Left lobe of liver (tissue), 2 donors: ENCODE data around the gene LAMP2. TPM values are rescaled to one million over a fixed set of nuclear protein-coding genes. Genes with fewer than 3 reads are reported as not detected.
"Not testable (repeated sequence)": the region's sequence is repeated elsewhere in the genome, so short reads cannot be mapped to it uniquely, and the experiment has no call there.

Source experiments
- ATAC-seq: fragments of 200-7000 bp; cut with Tn5 transposase; one replicate; pipeline ENCODE4 v1.9.1; 2020; ENCODE audit warnings: mild to moderate bottlenecking, moderate library complexity
- DNase-seq: peaks from one replicate; pipeline ENCODE4 v3.0.0-alpha.2; 2020; ENCODE audit warnings: low spot score
- total RNA-seq: library from RNA; stranded (reverse); gene quantifications from one replicate; pipeline ENCODE4 v1.2.1, GENCODE V29; 2021
- donor health status: DM: no; HTN: no; CAD: no; lungs with moderate emphysema.
- donor health status: DM: no; HTN: yes; CAD: no.

The LAMP2 gene
- 78.7 TPM for total RNA-seq

DNA sequence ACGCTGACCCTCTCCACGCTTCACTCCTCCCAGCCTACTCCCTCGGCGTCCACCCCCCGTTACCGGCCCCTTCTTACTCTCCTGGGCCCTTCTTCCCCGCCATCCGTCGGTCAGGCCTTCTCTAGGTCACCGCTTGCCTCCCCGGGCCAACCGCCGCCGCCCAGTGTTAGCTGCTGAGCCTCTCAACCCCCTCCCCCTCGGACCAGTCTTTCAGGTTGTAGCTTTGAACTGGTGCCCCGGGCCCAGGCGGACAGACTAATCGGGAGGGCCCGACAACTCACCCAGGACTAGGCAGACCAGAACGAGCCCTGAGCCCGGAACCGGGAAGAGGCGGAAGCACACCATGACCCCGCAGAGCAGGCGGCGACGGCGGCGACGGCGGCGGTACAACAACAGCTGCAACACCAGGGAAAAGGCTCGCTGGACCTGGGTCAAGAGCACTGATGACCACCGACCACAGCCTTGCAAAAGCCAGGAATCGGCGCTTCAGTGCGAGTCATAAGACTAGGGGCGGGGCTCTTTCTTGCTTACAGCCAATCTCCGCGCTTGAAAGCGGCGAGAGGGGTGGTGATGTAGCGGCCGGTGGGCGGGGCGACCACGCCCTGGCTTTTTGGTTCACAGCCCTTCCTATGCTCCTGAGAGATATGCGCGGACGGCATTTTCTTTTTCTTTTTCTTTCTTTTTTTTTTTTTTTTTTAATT, at the start of gene LAMP2:
TSS of gene LAMP2 (minus strand) at position 472 of the 701 bp plus-strand sequence. CDS start at position 345, 127 bp downstream.
- ATAC-seq (peak; percentile 94), DNase-seq (peak; percentile 88)

DNA sequence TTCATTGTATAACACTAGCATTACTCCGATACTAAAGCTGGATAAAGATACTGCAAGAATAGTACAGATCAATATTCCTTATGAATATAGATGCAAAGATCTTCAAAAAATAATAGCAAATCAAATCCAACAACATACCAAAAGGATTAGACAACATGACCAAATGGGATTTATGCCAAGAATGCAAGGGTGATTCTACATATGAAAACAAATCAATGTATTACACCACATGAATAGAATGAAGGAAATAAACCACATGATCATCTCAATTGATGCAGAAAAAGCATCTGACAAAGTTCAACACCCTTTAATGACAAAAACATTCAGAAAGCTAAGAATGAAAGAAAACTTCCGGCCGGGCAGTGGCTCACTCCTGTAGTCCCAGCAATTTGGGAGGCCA, 48.8 kb upstream of the LAMP2 start:
- no peak for ATAC-seq
- DNase-seq: no peak

DNA sequence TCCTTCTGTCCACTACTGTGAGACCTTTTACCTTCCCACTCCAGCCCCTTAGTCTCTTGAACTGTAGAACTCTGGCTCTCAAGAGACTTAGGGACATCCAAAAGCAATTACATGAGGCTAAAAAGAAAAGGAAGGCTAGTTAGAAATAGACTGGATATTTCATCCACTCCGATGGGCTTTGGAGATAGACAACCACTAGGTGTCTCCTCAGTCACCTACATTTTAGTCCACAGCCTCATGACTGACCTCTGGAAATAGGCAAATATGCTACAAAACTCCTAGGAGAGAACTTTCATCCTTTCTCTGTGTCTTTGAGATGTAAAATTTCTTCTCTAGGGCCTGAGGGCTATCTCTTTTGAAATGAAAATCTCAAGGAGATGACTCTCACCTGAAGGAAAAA, 45.1 kb upstream of the LAMP2 start:
- DNase-seq (no peak), ATAC-seq (peak; percentile 91)

DNA sequence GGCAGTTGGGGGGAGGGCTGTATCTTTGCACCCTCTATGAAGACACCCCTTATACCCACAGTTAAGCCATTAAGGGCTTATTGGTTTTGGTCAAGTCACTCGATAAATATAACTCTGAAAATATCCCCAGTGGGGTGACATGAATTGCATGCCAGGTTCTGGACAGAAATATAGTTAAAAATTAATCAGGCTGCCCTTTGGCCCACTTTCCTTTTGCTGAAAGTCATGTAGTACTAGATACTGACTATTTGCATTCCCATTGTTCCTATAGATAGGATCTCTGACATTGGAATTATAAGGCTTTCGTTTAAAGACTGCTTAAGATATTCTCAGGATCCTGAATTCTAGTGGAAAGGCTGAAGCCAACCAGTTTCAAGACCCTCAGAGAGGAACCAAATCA, 43.5 kb upstream of the LAMP2 start:
- DNase-seq (no peak), ATAC-seq (peak; percentile 87)

DNA sequence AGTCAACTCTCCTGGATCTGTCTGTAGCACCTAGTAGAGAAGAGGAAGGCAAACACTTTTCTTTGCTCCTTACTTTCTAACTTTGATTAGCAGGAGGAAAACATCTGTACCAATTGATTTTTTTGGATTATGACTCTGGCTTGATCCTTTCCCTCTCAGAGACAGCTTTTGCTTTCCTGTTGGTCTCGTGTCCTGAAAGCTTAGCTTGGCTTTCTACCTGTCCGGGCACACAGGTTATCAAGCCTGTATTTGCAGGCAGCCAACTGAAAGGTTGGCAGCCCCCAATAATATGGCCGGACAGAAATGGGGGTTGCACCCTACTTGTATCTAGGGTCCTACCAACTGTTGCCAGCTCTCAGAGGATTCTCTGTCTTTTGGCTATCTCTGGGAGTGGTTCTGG, 43.1 kb upstream of the LAMP2 start:
- no peak for DNase-seq
- peak; percentile 55 for ATAC-seq

DNA sequence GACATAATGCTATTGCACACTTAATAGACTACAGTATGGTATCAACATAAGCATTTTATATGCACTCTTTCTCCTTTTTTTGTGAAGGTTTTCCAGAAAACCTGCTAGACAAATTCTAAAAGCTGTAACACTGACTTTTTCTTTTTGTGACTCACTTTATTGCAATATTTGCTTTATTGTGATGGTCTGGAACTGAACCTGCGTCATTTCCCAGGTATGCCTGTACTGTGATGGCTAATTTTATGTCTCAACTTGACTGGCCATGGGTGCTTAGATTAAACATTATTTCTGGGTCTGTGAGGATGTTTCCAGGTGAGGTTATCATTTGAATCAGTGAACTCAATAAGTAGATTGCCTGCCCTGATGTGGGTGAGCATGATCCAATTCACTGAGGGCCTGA, 35.5 kb upstream of the LAMP2 start:
- ATAC-seq: no peak

DNA sequence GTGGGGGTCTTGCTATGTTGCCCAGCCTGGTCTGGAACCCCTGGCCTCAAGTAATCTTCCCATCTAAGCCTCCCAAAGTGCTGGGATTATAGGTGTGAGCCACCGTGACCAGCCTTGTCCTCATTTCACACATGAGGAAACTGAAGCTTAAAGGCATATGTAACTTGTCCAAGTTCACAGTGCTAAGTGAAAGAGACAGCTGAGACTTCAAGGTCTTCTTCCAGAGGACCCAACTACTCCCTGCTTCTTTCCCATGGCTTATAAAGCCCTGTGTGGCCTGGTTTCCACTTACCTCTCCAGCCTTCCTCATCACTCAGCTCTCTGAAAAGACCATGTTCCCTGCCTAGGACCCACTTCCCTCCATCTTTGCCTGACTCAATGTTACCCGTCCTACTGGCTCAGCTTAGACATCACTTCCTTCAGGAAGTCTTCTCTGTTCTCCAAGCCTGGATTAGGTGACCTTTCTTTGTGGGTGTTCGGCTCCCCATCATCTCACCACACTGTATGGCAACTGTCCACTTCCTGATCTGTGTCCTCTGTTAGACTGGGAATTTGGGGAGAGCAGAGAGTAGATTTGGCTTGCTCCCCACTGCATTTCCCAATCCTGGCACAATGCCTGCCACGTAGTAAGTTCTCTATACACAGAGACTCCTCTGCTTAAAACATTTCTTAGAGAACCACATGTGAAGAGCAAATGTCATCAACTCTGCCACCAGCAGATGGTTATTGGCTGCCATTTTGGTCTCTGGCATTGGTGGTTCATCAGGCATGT, 30.4 kb upstream of the LAMP2 start:
- ATAC-seq (peak; percentile 20), DNase-seq (no peak)

More for the DNA sequence above, 35.5 kb upstream of the LAMP2 start:
- DNase-seq: no peak

DNA sequence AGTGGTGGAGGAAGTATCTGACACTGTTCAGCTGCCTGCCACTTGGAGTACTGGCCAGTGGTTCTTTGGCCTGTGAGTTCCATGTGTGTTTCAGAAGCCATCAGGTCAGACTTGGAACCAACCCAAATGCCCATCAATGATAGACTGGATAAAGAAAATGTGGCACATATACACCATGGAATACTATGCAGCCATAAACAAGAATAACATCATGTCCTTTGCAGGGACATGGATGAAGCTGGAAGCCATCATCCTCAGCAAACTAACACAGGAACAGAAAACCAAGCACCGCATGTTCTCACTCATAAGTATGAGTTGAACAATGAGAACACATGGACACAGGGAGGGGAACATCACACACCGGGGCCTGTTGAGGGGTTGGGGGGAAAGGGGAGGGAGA, 21.0 kb upstream of the LAMP2 start:
- not testable (repeated sequence) for ATAC-seq

DNA sequence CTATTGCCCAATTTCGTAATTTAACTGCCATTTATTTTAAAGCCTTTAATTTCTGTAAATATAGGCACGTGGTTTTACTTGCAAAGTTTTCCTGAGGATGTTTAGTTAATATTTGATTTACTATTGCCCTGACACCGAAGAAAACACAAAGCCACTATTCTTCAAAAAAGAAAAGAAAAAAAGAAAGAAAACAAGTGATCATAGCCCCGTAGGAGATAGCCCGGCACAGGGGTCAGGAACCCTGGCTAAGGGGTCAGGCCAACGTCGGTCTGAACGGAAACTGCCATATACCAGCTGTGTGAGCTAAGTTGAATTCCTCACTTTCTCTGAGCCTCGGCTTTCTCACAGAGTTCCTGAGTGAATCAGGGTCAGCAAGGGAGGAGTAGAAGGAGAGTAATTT, 17.7 kb upstream of the LAMP2 start:
- DNase-seq (no peak), ATAC-seq (no peak)

More for the DNA sequence above, 21.0 kb upstream of the LAMP2 start:
- not testable (repeated sequence) for DNase-seq

DNA sequence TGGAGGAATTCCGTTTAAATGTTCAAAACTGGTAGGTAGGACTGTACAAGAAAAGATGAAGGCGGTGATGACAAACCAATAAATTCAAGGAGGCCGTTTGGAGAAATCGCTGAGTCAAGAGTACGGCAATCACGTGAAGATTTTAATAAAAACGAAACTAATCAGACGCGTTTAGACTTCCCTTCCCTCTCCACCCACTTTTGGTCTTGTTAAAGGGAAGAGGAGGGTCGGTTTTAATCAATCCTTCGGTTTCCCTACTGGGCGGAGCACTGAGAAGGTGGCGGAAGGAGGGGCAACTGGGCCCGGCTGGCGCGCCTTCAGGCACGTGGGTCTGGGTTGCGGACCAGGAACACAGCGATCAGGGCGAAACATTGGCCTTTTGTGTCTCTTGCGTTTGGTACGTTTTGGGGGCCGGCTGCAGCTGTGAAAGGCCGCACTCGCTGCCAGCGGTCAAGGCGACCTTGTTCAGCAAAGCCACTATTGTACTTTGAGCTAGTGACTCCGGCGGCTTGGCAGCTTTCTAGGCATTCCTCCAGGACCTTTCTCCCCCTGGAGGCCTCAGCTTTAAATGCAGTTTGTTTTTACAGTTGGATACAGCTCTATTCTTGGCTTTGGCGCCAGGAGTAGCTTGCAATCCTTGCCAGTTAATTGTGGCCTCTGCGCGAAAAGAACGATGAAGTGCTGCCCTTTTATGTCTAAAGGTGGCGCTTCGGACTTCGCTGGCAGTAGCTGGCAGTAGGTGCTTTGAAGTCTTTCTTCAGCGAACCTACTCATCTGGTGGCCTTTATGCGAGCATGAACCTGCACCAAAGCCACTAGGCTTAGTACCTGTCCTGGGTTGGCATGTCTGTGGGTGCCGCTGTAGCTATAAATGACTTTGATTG, 16.8 kb upstream of the LAMP2 start:
- peak; percentile 85 for DNase-seq
- ATAC-seq: peak; percentile 93

DNA sequence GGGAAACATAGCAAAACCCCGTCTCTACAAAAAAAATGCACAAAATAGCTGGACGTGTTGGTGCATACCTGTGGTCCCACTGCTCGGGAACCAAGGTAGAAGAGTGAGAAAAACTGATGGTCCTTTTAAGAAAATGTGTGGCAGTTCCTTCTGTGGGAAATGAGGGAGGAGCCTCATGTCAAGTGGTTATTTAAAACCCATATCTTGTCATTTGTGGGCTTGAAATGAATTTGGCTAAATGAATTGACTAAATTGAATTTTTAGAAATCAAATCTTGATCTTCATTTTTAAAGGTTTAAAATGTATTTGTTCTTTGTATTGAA, 16.2 kb upstream of the LAMP2 start:
- ATAC-seq (no peak), DNase-seq (no peak)

DNA sequence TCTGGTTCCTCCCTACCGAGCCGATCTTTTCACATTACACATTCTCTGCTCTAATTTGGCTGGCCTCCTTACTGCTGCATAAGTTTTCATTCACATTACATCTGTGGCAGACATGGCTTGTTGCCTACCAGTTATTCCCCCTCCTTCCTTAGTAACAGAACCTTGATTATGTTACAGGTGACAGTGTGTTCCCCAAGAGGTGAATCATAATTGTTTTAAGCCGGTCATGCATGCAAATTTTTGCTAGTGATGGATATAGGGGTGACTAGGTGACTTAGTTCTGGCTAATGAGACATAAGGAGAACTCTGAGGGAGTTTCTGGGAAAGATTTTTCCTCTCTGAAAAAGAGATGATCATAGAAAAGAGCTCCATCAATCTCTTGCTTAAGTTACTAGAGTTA, 8.4 kb upstream of the LAMP2 start:
- ATAC-seq (no peak), DNase-seq (no peak)

DNA sequence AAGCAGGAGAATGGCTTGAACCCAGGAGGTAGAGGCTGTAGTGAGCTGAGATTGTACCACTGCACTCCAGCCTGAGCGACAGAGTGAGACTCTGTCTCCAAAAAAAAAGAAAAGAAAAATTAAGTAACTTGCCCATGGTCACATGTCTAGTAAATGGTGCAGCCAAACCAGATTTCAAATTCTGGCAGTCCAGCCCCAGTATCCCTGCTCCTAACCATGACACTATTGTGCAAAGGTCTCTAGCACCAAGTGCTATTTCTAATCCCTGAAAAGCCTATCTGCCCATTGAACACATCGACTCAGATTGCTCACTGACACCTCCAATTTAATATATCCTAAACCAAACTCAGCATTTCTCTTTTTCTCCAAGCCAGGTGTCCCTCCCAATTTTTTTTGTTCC, 7.6 kb upstream of the LAMP2 start:
- ATAC-seq: peak; percentile 81
- no peak for DNase-seq

DNA sequence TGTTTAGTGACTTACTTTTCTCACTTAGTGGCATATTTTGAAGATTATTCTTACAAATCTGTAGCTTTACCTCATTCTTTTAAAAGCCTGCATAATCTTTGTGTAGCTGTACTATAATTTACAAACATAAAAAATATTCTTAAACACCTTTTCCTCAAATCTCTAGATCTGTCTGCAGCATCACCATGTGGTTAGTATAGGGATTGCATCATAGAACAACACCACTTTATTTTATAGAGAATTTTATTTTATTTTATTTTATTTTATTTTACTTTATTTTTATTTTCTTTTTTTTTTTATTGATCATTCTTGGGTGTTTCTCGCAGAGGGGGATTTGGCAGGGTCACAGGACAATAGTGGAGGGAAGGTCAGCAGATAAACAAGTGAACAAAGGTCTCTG, 6.4 kb upstream of the LAMP2 start:
- not testable (repeated sequence) for DNase-seq
- peak; percentile 40 for ATAC-seq

DNA sequence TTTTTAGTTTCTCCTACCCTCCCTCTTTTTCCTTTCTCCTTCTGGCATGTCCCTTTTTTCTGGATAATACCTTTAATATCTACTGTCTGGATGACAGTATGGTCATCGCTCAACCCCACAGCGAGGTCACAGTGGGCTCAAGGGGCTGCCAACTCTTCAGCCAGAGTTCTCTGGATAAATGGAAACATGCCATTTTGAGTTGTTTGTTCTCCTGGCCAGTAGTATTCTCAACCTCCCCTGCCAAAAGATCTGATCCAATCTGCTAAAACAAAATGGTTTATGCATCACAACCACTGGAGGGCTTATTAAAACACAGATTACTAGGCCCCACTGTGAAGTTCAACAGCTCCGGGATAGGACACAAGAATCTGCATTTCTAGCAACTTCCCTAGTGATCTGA, 5.0 kb upstream of the LAMP2 start:
- ATAC-seq: peak; percentile 51
- no peak for DNase-seq

DNA sequence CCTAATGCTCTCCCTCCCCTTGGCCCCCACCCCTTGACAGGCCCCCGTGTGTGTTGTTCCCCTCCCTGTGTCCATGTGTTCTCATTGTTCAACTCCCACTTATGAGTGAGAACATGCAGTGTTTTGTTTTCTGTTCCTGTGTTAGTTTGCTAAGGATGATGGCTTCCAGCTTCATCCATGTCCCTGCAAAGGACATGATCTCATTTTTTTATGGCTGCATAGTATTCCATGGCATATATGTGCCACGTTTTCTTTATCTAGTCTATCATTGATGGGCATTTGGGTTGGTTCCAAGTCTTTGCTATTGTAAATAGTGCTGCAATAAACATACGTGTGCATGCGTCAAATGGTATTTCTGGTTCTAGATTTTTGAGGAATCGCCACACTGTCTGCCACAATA, 561 bp upstream of the LAMP2 start:
- DNase-seq, ATAC-seq: not testable (repeated sequence)

DNA sequence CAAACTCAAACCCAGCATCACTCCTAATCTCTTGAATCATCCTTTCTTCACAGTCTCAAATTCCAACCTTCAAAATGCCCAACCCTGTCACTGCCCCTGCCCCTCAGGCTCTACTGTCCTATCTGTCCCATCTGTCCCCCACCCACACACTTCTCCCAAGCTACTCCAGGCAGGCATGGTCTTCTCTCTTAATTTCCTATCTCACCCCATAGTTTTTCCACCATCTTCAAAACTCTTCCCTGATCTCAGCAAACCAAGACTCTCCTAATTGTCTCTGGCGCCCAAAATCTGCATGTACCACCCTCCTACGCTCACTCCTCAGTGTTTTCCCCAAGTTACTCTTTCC, 644 bp downstream of the LAMP2 start:
- no peak for ATAC-seq
- no peak for DNase-seq

DNA sequence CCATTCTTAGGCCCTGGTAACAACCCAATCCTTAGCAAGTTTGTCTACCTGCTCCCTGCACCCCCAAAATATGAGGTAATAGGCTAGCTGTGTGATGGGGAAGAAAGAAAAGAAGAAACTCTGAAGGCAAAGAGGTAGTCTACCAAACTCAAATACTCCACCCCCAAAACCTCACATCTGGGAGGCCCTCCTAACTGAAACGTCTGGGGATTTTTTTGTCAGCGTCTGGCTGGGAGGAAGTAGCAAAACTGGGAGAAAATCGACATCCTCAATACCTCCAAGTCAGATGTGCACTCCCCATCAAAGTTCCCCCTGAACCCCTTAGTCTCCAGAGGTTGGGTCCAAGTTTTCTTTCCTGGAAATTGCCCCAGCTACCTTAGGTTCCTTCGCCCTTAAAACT, 1.0 kb downstream of the LAMP2 start:
- ATAC-seq: no peak
- no peak for DNase-seq

DNA sequence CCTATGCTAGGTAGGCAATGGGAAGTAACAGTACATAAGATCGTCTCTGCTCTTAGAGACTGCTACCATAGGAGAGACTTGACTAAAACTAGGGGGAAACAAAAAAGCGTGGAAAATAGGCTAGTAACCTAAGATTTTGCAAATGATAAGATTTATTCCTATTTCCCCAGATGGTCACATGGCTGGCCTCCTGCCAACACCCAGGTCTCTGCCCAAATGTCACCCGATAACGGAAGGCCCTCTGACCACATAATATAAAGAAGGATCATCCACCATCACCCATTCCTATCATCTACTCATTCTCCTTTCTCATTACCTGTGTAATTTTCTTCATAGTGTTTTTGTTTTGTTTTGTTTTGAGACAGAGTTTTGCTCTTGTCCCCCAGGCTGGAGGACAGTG, 4.7 kb downstream of the LAMP2 start:
- ATAC-seq (no peak), DNase-seq (no peak)

DNA sequence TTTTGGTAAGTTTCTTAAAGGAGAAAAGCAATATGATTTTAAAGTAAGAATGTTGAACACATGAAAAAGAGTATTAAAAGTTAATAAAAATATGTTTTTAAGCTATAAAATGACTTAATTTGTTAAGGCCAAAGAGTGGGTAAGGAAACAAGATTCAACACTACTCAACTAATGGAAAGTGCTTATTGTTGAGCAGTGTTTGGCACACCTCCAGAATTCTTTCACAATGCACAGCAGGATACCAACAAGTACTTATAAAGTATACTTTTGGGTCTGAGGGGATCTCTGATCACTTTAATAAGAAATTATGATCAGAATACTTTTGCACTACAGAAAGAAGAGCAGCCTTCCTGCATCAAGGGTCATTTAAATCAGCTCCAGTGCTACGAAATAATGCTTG, 5.9 kb downstream of the LAMP2 start:
- ATAC-seq: no peak
- DNase-seq: no peak

DNA sequence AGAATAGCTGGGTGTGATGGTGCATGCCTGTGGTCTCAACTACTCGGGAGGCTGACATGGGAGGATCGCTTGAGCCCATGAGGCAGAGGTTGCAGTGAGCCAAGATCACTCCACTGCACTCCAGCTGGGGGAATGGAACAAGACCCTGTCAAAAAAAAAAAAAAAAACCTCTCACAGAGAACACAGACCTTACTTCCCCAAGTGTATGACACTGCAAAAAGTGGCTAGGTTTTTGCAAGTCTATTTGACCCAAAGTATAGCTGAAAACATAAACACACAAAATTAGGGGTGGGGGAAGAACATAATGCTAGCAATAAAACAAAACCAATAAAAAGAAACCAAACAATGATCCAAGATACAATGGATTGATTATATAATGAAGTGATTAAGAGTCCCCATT, 6.7 kb downstream of the LAMP2 start:
- DNase-seq: no peak
- ATAC-seq: no peak

DNA sequence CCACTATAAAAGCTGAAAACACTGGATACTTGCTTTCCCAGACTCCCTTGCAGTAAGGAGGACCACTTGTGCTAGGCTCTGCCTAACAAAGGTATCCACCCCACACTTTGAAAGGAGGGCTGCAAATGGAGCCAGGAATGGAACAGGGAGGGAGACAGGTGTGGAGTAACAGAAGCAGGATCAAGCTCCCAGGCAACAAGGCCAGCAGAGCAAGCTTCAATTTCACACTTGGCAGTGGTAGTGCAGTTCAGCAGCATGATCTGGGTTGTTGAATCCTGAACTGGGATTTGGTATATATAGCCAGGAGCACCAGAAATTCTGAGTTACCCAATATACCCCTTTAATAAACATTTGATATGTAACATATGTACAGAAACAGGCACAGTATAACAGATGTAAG, 9.8 kb downstream of the LAMP2 start:
- peak; percentile 27 for ATAC-seq

More for the DNA sequence above, 9.8 kb downstream of the LAMP2 start:
- DNase-seq: no peak
